ENCODE results near the gene PTPRR. TPM values are rescaled to one million over a fixed set of nuclear protein-coding genes. Genes with fewer than 3 reads are reported as not detected.

The PTPRR gene
- total and polyA plus RNA-seq, 4 donors = 0.17 to 1.5 (median 0.61) TPM

- no peaks in the 10 kb centered on the region for H3K27me3 ChIP-seq (ENCODE audit: control insufficient read depth in 3 of 3, insufficient read depth in 3 of 3, low read length in 2 of 3)
- no peaks in the 10 kb centered on the region for H3K9me3 ChIP-seq (ENCODE audit: control insufficient read depth in 4 of 4, insufficient read depth in 3 of 4, low read length in 3 of 4)
- ATAC-seq (ENCODE audit: insufficient read depth, low FRiP score) = no peak
- DNase-seq = no peak
- WGBS, 2 donors = 85 to 86% methylated on average over 1 of the region's 1 CpG
- no peak for TF ChIP-seq CTCF (IDR thresholded peaks at IDR 0.05; ENCODE audit: control extremely low read depth, extremely low read depth)
- no peaks in the 10 kb centered on the region for H3K36me3 ChIP-seq (ENCODE audit: control insufficient read depth in 4 of 4, insufficient read depth in 4 of 4, low read length in 4 of 4)
- no peaks in the 10 kb centered on the region for H3K4me1 ChIP-seq (ENCODE audit: control insufficient read depth in 5 of 5, insufficient read depth in 5 of 5, low read length in 5 of 5)
- H3K27ac ChIP-seq (ENCODE audit: low read depth in 1 of 2, low read length in 1 of 2) = no peak overlapping the region
- H3K9ac ChIP-seq (ENCODE audit: insufficient read depth in 1 of 2, low read length in 2 of 2) = no peak overlapping the region
- no peak overlapping the region for H3K4me3 ChIP-seq
Observed at GRCh38 chr12:70806827-70807226, 113.7 kb downstream of the PTPRR start.

- TF ChIP-seq CTCF (IDR thresholded peaks at IDR 0.05; ENCODE audit: control extremely low read depth, extremely low read depth) = no peak
- DNase-seq = no peak
- Histone ChIP-seq H3K36me3 (ENCODE audit: control insufficient read depth in 4 of 4, insufficient read depth in 4 of 4, low read length in 4 of 4) (no peaks in the 10 kb centered on the region), H3K27me3 (ENCODE audit: control insufficient read depth in 3 of 3, insufficient read depth in 3 of 3, low read length in 2 of 3) (no peaks in the 10 kb centered on the region), H3K4me1 (ENCODE audit: control insufficient read depth in 5 of 5, insufficient read depth in 5 of 5, low read length in 5 of 5) (no peaks in the 10 kb centered on the region), H3K4me3 (no peak overlapping the region), H3K9ac (ENCODE audit: insufficient read depth in 1 of 2, low read length in 2 of 2) (no peak overlapping the region), H3K27ac (ENCODE audit: low read depth in 1 of 2, low read length in 1 of 2) (no peak overlapping the region), H3K9me3 (ENCODE audit: control insufficient read depth in 4 of 4, insufficient read depth in 3 of 4, low read length in 3 of 4) (no peaks in the 10 kb centered on the region)
- ATAC-seq (ENCODE audit: insufficient read depth, low FRiP score) = no peak
- WGBS, 2 donors = 78 to 82% methylated on average over 1 of the region's 1 CpG
Observed at GRCh38 chr12:70806043-70806442, 114.5 kb downstream of the PTPRR start.

- Histone ChIP-seq H3K9me3 (ENCODE audit: control insufficient read depth in 4 of 4, insufficient read depth in 3 of 4, low read length in 3 of 4) (no peaks in the 10 kb centered on the region), H3K4me1 (ENCODE audit: control insufficient read depth in 5 of 5, insufficient read depth in 5 of 5, low read length in 5 of 5) (no peaks in the 10 kb centered on the region), H3K4me3 (no peak overlapping the region), H3K27ac (ENCODE audit: low read depth in 1 of 2, low read length in 1 of 2) (no peak overlapping the region), H3K27me3 (ENCODE audit: control insufficient read depth in 3 of 3, insufficient read depth in 3 of 3, low read length in 2 of 3) (no peaks in the 10 kb centered on the region), H3K36me3 (ENCODE audit: control insufficient read depth in 4 of 4, insufficient read depth in 4 of 4, low read length in 4 of 4) (no peaks in the 10 kb centered on the region), H3K9ac (ENCODE audit: insufficient read depth in 1 of 2, low read length in 2 of 2) (no peak overlapping the region)
- WGBS, 2 donors = 84 to 86% methylated on average over 2 of the region's 2 CpGs
- TF ChIP-seq CTCF (IDR thresholded peaks at IDR 0.05; ENCODE audit: control extremely low read depth, extremely low read depth) = no peak
- ATAC-seq (ENCODE audit: insufficient read depth, low FRiP score) (no peak), DNase-seq (no peak)
Observed at GRCh38 chr12:70798016-70798783, 122.3 kb downstream of the PTPRR start.

GRCh38 chr12:70796989-70797388, 123.5 kb downstream of the PTPRR start:
- no peak for ATAC-seq (ENCODE audit: insufficient read depth, low FRiP score)
- Histone ChIP-seq H3K9ac (ENCODE audit: insufficient read depth in 1 of 2, low read length in 2 of 2) (no peak overlapping the region), H3K4me3 (no peak overlapping the region), H3K9me3 (ENCODE audit: control insufficient read depth in 4 of 4, insufficient read depth in 3 of 4, low read length in 3 of 4) (no peaks in the 10 kb centered on the region), H3K36me3 (ENCODE audit: control insufficient read depth in 4 of 4, insufficient read depth in 4 of 4, low read length in 4 of 4) (no peaks in the 10 kb centered on the region), H3K4me1 (ENCODE audit: control insufficient read depth in 5 of 5, insufficient read depth in 5 of 5, low read length in 5 of 5) (no peaks in the 10 kb centered on the region), H3K27ac (ENCODE audit: low read depth in 1 of 2, low read length in 1 of 2) (no peak overlapping the region), H3K27me3 (ENCODE audit: control insufficient read depth in 3 of 3, insufficient read depth in 3 of 3, low read length in 2 of 3) (no peaks in the 10 kb centered on the region)
- 82 to 89% methylated on average over 2 of the region's 2 CpGs for WGBS, 2 donors
- no peak for DNase-seq
- no peak for TF ChIP-seq CTCF (IDR thresholded peaks at IDR 0.05; ENCODE audit: control extremely low read depth, extremely low read depth)

Data from lung (tissue), 12 donors.